Keratinocyte (primary cell): ENCODE measurements around the gene GRHPR.

Source experiments
- EZH2 ChIP-seq: IDR thresholded peaks from one replicate; pipeline ENCODE4 v1.6.1; 2012; ENCODE audit warnings: inconsistent platforms, mild to moderate bottlenecking, low read length, moderate library complexity
- TF ChIP-seq, protein P1 (sequence below), 3 experiments: IDR thresholded peaks in 1 of 3; conservative IDR thresholded peaks in 1 of 3; optimal IDR thresholded peaks in 1 of 3; 2 replicates in 2 of 3; 3 replicates in 1 of 3; pipeline versions ENCODE3 to v1.5.1; 2011; ENCODE audit warnings: low read length in 3 of 3, mild to moderate bottlenecking in 3 of 3, moderate library complexity in 2 of 3, control low read depth in 1 of 3, inconsistent platforms in 1 of 3; ENCODE audit not compliant: insufficient read depth in 2 of 3; ENCODE audit errors: extremely low read depth in 1 of 3

DNA sequence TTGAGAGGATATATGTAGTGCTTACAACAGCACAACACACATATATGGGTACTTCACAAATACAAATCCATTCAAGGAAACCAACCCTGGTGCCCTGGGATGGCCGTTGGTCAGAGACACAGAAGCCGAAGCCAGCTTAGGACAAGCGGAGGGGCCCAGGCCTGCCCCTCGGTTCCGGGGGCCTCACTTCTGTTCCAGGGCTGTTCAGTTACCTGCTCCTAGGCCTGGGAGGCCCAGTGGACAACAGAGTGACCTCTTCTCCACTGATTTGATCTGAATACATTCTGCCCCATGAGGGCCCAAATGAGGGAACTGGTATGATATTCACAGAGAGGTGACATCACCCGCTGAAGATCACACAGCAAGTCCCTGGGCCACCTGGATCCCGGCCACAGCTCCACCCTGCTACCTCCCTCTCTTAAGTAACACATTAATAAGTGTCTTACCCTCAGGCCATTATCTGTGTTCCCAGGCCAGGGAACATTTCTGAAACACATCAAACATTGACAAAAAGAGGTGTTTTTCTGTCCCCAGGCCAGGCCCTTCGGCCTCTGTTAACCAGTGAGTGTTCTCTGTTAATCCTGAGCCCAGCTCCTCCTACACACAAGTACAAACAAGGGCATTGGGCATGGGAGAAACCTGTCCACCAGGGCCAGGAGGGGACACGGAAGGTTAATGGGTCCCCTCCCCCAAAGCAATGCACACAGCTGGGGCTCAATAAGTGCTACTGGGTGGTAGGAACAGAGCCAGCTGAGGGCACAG is 4.5 kb upstream of the GRHPR start:
- TF ChIP-seq, protein P1, sequence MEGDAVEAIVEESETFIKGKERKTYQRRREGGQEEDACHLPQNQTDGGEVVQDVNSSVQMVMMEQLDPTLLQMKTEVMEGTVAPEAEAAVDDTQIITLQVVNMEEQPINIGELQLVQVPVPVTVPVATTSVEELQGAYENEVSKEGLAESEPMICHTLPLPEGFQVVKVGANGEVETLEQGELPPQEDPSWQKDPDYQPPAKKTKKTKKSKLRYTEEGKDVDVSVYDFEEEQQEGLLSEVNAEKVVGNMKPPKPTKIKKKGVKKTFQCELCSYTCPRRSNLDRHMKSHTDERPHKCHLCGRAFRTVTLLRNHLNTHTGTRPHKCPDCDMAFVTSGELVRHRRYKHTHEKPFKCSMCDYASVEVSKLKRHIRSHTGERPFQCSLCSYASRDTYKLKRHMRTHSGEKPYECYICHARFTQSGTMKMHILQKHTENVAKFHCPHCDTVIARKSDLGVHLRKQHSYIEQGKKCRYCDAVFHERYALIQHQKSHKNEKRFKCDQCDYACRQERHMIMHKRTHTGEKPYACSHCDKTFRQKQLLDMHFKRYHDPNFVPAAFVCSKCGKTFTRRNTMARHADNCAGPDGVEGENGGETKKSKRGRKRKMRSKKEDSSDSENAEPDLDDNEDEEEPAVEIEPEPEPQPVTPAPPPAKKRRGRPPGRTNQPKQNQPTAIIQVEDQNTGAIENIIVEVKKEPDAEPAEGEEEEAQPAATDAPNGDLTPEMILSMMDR (optimal IDR thresholded peaks at IDR 0.05 in 1 of 3, IDR thresholded peaks at IDR 0.05 in 1 of 3, conservative IDR thresholded peaks at IDR 0.05 in 1 of 3; ENCODE audit: extremely low read depth in 1 of 3, insufficient read depth in 2 of 3, low read length in 3 of 3): no peak
- no peak for TF ChIP-seq EZH2
